HG03139 (cell line): ENCODE results near the gene RPL18.
"Not testable (repeated sequence)": the region's sequence is repeated elsewhere in the genome, so short reads cannot be mapped to it uniquely, and the experiment has no call there.

ENCODE experiments used
- ATAC-seq: cut with Tn5 transposase; IDR thresholded peaks from one replicate; pipeline ENCODE4 v1.9.1; 2021; ENCODE audit not compliant: unreplicated experiment

RPL18 gene

DNA sequence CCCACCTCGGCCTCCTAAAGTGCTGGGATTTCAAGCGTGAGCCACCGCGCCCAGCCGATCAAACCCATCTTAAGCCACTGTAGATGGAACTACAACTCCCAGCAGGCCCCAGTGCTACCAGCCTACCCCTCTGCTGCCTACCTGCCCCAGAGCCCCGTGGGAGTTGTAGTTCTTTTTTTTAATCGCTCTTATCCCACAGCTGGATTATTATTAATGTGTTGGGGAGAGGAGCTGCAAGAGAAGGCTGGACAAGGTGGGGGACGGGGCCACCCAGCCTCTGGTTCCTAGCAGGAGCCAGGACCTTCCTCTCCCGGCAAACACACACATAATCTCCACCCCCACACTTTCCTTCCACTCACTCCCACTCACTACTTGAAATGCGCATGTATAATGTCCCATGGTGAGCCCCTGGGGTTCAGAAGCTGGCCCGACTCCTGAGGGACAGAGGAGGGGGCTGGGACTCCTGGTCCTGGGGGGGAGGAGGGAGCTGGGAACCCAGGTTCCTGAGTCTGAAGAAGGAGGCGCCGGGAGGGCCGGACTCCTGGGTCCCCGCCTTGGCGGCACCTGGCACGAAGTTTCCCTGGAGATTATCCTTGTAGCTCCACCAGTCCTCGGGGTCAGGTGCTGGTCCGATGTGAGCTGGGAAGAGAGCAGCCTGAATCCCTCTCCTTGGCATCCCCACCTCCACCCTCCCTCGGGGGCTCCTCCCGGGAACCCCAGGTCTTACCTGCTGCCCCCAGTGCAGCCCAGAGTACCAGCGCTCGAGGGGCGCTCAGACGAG, 26.1 kb upstream of the RPL18 start:
- ATAC-seq, result no peak

DNA sequence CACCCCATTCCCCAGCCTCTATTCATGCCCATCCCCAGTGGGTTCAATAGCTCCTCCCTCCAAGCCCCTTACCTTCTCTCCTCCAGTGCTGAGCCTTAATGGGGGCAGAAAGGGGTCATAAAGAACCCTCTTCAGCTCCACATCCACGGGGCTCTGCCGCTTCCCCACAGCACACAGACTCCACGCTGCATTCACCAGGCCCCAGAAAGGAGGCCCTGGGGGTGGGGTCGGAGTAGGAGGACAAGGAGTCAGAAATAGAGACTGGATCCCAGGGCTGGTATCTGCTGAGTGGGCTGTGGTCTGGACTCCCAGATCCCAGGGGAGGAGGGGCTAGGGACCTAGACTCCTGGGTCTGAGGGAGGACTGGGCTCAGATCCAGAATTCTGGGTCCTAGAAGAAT, 25.4 kb upstream of the RPL18 start:
- no peak for ATAC-seq

DNA sequence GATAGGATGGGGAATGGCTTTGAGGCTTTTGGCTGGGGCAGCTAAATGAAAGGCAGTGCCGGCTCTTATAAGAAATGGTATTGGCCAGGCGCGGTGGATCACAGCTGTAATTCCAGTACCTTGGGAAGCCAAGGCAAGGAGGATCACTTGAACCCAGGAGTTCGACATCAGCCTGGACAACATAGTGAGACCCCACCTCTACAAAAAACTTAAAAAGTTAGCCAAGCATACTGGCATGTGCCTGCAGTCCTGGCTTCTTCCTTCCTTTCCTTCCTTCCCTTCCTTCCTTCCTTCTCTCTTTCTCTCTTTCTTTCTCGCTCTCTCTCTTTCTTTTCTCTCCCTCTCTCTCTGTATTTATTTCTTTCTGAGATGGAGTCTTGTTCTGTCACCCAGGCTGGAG, 23.9 kb upstream of the RPL18 start:
- no peak for ATAC-seq

DNA sequence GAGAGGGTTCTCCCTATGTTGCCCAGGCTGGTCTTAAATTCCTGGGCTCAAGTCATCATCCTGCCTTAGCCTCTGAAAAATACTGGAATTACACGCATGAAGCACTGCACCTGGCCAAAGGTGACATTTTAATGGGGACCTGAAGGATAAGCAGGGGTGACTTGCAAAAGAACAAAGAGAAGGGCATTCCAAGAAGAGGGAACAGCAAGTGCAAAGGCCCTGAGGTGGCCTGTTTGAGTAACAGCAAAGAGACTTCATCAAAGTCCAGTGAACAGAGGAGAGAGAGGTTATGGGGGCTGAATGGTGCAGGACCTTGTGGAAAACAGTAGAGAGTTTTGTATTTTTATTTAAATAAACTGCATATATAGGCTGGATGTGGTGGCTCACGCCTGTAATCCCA, 22.9 kb upstream of the RPL18 start:
- no peak for ATAC-seq

DNA sequence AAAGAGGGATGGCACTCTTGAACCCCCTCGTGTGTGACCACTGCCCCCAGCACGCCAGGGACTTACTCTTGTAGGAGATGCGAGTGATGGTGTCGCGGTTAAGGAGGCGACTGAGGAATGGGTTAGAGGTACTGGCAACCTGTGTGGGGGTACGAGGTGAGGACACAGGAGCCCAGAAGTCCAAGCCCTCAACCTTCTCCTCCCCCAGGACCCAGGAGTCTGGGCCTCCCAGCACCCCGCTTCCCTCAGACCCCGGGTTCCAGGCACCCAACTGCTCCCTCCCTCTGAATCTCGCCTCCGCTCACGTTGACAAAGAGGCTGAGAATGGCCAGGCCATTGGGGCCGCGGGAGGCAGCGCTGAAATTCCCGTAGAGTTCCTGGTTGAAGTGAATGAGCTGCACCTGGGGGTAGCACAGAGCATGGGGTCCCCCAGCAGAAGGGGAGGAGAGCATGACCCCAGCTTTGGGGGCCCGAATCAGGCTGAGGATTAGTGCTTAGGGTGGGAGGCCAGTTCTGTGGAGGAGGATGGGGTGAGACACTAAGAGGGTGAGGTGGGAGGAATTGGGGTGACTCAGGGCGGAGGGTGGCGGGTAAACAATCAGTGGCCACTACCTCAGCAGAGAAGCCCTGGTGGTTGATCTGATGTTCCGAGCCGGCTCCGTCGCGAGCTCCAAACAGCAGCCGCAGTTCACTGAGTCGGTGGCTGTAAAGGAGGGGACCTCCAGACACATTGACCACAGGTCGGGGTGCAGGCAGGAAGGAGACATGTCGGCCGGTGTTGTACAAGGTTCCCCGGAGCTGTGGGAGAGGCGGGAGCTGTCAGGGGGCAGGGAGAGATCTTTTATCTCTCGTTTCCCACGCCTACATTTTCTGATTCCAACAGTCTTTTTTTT, 20.8 kb upstream of the RPL18 start:
- no peak for ATAC-seq

DNA sequence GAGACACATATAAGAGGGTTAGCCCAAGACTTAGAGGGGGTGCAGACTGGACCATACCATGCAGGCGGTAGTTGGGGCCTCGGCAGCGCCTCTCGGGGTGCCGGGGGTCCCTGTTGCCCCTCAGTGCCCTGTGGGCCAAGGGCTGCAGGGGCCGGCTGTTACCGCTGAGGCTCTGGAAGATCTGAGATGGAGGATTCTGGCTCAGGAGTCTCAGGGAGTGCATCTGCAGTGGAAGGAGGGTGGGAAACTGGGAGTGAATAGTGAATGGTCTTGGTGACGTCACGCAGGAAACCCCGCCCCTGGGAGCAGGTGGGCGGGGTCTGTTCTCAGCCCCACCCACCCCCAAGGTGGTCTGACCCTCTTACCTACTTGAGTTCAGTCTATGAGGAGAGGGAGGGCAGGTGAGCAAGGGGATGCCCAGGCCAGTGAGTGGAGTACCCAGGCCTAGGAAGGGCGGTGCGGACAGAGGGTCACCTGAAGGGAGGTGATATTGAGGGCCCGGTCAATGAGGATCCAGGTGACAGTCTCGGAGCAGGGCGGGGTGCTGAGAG, 19.9 kb upstream of the RPL18 start:
- no peak for ATAC-seq

DNA sequence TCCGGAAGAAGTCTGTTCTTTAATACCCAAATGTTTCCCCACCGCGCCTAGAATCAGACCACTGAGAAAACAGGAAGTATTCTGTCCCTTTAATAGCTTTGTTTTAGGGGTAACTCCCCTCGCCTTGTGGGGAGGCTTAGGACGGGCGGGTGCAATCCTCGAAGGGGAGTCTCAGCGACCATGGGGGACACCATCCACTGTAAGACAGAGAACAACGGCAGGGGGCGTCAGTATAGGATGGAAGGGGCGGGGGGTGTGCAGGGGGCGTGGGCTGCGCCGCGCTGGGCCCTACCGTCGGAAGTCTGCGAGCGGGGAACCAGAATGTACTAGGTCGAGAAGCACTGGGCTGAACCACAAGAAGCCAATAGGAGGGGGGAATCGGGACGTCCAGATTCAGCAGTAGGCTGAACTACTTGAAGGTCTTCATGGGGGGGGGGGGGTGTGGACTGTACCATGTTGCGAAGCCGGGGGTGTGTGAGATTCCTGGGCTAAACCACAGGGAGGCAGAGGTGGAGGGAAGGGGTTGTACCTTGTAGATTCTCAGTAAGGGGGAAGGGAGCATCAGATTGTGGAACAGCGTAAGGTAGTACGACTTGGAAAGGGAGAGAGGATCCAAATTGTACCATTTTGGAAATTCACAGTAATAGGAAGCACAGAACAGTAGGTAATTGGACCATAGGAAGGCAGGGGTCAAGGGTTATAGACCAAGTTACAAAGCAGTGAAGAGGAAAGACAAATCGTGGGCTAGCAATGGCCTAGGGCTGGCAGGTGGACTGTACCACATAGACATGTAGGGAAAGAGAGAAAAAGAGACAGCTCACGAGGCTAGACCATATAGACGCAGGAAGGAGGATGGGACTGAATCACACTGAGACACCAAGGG, 19.2 kb upstream of the RPL18 start:
- peak; percentile 17 for ATAC-seq

DNA sequence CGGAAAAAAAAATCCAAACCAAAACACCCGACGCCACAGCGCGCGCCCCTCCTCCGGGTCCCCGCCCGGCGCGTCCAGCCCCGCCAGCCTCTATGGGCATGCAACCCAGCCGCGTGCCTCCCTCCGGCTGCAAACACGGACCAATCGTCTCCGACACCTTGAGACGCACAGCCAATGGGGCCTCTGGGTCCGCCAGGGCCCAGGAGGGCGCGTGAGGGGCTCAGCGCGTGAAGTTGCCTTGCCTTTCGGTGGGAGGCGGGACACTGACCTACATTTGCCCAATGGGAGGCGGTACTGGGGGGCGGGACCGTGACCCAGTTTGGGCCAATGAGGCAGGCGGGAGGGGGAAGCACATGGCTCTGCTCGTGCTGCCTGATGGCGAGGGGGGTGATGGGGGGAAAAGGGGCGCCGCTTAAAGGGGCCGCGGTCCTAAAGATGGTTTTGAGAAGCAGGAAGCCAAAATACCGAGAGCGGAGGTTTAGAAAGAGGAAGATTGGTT, 18.5 kb upstream of the RPL18 start:
- ATAC-seq, result peak; percentile 48

DNA sequence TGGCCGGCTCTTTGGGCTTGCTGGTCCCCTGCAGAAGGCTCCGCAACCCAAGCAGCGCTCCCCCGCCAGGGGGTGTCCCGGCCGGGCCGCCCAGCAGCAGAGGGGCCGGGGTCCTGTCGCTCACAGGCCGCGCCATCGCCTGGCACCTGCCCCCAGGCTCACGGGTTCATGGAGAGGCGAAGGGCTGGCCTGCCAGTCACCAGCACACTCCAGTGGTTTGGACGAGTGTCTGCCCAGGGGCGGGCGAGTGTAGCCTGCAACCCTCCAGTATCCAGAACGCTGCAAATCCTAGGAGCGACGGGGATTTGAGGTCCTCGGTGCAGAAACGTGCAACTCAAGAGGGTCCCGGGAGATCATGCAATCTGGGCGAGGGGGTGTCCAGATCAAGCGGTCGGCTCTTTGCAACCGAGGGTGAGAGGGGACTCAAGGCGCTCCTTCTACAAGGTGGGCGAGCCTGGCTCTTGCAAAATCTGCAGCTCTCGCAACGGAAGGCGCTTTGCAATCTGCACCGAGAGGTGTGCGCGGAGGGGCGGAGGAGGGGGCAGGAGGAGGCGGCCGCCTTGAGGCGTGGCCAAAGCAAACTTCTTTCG, 18.0 kb upstream of the RPL18 start, which contains the start of gene DBP:
TSS of gene DBP (minus strand) at position 521 of the 590 bp plus-strand sequence. CDS start at position 136, 385 bp downstream.
- no peak for ATAC-seq

DNA sequence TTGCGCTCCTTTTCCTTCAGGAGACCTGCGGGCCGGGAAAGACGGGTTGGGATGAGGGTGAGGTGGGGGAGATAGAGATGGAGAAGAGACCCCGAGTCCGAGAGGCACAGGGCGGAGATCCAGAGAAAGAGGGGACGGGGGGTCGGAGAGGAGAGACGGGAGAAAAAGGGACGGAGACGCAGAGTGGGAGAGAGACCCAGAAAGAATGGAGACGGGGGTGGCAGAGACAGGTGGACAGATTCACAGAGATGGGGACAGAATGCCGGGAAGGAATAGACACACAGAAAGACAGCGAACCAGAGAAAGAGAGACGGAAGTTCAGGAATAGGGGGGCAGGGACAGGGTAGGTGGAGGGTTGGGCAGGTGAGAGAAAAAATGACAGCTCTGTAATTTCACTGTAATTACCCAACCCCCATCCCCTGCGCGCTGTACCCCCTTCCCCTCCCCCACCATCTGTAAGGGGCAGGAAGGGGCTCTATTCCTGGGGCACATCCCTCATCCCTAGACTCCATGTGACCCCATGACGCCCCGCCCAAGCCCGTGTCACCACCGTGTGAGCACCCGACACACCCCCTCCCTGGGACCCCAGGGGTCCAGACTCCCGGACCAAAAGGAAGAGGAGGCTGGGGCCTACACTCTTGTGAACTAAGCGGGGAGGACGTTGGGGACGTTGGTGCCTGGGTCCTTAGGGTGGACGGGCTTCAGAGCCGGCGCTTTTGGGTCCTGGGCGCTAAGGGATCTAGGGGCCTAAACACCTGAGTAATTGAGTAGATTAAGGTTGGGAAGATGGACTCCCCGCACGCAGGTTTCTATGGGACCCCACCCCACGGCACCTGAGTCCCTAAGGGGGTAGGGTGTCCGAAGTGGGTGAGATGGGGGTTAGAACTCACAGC, 17.2 kb upstream of the RPL18 start:
- no peak for ATAC-seq

DNA sequence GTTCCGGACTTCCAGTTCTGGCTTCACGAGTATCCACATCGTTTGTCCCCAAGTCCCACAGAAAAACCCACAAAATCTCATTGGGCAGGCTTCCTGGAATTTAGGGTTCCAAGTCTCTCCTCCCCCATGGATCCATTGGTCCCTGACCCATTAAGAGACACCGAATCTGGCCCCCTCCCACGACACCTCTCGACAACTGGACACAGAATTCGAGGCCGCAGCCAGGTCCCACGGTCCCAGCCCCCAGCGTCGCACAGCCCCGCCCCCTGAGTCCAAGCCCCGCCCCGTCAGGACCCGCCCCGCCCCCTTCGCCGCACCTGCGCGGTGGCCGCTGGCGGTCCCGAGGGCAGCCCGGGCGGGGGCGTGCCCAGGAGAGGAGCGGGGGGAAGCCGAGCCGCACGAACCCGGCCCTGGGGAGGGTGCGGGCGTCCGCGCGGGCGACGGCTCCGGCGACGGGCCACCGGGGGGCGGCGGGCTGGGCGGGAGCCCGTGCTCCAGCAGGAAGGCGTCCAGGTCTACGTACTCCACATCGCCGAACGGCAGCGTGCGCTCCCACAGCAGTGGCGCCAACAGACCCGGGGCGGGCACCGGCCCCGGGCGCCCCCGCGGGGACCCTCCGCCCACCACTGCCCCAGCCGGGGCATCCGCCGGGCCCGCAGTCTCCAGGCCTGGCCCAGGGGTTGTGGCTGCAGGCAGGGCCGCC, 16.4 kb upstream of the RPL18 start:
- no peak for ATAC-seq

DNA sequence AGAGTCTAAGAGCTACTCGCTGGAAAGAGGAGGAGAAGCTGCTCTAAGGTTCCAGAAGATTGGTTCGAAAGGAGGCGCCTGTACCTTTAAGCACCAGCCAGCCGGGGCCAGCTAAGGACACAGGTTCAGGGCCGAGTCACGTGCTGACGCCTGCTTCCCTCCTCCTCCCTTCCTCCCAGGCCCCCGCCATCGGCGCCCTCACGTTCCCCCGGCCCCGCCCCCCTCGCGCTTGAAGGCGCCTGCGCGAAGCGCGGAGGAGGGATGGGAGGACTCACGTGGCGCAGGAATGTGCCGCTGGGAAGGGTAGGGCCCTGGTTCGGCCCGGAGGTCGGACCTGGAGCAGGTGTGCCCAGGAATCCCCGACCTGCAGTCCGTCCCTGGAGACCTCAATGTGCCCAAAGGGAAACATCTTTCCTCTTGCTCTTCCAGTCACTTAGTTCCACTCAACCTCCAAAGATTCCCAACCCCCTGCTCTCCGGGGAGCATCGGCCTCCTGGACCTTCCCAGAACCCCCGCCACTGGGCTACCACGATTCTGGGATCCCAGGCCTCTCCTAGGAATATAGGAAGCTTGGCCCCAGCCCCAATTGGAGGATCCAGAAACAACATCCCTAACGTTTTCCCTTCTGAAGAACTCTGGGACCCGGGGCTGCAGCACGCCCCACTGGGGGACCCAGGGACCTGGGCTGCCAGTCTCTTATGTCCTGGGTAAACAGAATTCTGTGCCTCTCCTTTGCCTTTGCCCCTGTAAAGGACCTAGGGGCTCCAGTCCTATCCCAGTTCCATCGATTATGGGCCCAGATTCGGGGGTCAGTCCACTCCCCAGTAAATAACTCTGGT, 15.7 kb upstream of the RPL18 start:
- ATAC-seq, result peak; percentile 39

DNA sequence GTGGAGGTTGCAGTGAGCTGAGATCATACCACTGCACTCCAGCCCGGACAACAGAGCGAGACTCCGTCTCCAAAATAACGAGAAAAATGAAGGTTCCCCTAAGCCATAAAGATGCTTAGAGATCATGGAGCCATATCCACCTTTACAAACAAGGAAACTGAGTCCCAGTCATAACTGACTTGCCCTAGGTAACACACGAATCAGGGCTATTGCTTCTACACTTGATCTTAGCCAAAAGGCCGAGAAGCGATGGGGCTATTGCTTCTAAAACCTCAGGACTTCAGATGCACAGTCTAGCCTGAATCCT, 15.0 kb upstream of the RPL18 start:
- no peak for ATAC-seq

DNA sequence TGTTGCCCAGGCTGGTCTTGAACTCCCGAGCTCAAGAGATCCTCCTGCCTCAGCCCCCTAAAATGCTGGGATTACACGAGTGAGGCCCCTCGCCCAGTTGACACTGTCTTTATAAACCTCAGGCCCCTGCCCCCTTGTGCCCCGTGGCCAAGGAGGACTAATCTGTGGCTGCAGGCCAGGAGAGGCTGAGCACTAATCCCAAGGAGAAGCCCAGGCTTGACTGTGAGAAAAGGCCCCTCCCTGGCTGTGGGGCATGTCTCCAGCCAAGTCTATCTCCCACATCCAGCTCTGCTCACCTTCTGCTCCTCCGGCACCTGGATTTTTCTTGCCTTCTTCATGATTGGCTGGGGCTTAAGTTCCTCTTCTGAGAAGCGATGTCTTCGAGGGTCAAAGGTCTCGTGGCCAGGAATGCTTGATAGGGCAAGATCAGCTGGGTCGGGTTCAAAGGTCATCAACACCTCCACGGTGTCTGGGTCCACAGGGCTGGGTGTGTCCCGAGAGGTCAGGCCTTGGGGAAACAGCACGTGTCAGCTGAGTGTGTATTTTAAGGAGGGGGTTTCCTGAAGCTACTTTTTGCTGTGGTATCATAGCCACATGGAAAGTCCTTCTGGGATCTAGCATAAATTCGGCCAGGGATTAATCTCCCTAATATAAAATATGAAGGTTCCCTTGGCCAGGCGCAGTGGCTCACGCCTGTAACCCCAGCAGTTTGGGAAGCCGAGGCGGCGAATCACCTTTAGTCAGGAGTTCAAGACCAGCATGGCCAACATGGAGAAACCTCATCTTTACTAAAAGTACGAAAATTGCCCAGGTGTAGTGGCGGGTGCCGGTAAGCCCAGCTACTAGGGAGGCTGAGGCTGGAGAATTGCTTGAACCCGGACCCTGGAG, 14.4 kb upstream of the RPL18 start:
- ATAC-seq, result no peak

DNA sequence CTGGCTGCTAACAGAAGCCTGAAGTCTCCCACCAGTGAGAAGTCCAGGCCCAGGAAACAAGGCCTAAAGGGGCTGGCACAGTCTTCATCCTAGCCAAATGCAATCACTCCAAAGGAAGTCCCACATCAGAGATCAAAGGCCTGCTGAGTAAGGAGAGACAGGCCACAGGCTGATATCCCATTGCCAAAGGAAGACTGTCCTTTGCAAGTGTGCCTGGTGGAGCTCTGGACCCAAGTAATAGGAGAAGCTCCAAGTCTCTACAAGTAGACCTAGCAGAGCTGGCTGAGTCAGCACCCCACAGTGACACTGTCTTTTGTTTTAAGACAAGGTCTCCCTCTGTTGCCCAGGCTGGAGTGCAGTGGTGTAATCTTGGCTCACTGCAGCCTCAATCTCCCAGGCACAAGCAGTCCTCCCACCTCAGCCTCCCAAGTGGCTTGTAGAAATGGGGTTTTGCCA, 13.7 kb upstream of the RPL18 start:
- no peak for ATAC-seq

DNA sequence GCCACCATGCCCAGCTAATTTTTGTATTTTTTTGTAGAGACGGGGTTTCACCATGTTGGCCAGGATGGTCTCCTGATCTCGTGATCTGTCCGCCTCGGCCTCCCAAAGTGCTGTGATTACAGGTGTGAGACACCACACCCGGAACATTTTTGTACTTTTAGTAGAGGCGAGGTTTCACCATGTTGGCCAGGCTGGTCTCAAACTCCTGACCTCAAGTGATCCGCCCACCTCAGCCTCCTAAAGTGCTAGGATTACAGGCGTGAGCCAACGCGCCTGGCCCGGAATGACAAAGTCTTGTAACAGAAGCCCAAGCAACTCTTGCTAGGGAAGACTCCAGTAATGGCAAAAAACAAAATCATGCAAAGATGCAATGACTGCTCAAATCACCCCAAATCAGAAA, 13.3 kb upstream of the RPL18 start:
- not testable (repeated sequence) for ATAC-seq

DNA sequence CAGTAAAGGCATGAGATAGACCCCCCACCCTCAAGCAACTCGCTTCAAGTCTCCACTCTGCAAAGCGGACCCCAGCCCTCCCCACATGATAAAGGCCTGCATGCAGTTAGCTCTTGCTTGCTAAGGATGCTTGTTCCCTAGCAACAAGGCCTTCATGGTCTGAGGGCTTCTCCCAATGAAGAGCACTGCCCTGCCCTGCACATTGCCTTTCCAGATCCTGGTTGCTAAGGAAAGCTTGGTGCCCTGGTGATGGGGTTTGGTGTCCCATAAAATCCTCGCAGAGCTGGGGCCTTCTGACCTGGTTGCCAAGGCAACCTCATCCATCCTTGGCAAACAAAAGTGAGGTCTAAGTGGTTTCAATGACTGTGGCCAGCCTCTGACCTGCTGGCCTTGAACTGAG, 12.2 kb upstream of the RPL18 start:
- no peak for ATAC-seq
